ENCODE results near the gene JTB. TPM values are rescaled to one million over a fixed set of nuclear protein-coding genes. Genes with fewer than 3 reads are reported as not detected.
A peak's percentile ranks its signal among the peaks of the same experiment; 100 is the strongest.
"Not testable (repeated sequence)": the region's sequence is repeated elsewhere in the genome, so short reads cannot be mapped to it uniquely, and the experiment has no call there.

The JTB gene
- 100 to 1,000 TPM in 2 of 6 experiments, 10 to 100 TPM in 4; 55.8 to 169 (median 90.9) TPM for total RNA-seq
- long read RNA-seq, transcript JTB-201 (5 exons, 1,287 nt) = major isoform, 20 of 23 reads
- long read RNA-seq, partial matches to known transcripts = 2 of 23 reads
- long read RNA-seq, other reads (novel, unspliced or antisense) = 1 of 23 reads

DNA sequence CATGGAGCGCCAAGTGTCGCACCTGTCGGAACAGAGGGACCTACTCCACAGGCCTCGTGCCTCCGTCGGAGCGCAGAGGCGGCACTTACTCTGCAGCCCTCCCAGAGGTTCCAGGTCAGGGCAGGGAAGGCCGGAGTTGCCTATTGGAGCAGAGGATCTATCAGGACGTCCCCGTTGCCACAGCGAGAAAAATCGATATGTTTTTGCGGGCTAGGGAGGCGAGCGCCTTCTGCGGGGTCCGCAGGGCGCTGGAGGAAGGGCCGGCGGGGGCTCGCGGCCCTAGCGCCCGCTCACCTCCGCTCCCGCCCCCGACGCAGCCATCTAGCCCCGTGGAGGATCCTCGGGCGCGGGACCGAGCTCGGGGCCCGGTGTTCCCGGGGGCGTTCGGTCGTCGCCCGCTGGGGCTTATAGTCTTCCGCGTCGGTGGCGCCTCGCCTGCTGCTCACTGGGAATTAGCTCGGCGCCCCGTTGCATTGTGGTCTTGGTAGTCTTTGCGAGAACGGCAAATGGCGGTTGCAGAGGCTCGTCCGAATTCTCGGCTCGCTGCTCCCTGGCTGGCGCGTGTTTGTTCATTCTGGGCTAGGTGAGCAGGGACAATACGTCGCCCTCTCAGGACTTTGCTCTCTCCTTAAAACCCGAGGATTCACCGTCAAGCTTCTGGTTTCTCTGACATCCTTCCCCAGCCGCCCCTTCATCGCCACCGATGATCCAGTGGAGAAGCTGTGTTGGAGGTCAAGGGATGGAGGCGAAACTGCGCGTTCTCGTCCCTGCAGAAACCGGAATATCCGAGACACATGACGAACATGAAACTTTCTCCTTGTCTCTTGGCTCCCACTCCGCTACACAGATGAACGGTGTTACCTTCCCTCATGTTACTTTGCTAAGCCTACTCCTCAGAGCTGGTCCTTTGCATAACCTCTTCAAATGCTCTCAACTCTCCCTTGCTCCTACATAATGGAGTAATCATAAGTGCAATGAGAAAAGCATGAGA, at the start of gene JTB:
TSS of gene JTB (minus strand) at position 425 of the 991 bp plus-strand sequence. CDS start at position 3, 422 bp downstream.
- intact Hi-C loops (cut with DNase I) = no loop called here
- DNase-seq (peak; percentile 93 to 95 (median 94)), ATAC-seq (peak; percentile 89 to 95 (median 94))
- peak within 1 kb of the TSS; percentile 93 to 95 (median 94) for H3K27ac ChIP-seq
- H3K36me3 ChIP-seq = peaks cover 0 to 29% (median 13%) of the 10 kb centered on the region in 4 donors
- peak within 1 kb of the TSS; percentile 86 to 92 (median 90) for H3K4me3 ChIP-seq
- H3K4me1 ChIP-seq = peaks cover 0 to 23% (median 8%) of the 10 kb centered on the region in 4 donors
- no peaks in the 10 kb centered on the region for H3K9me3 ChIP-seq
- peak; percentile 90 for TF ChIP-seq POLR2A (IDR thresholded peaks at IDR 0.05)
- TF ChIP-seq, protein P1, sequence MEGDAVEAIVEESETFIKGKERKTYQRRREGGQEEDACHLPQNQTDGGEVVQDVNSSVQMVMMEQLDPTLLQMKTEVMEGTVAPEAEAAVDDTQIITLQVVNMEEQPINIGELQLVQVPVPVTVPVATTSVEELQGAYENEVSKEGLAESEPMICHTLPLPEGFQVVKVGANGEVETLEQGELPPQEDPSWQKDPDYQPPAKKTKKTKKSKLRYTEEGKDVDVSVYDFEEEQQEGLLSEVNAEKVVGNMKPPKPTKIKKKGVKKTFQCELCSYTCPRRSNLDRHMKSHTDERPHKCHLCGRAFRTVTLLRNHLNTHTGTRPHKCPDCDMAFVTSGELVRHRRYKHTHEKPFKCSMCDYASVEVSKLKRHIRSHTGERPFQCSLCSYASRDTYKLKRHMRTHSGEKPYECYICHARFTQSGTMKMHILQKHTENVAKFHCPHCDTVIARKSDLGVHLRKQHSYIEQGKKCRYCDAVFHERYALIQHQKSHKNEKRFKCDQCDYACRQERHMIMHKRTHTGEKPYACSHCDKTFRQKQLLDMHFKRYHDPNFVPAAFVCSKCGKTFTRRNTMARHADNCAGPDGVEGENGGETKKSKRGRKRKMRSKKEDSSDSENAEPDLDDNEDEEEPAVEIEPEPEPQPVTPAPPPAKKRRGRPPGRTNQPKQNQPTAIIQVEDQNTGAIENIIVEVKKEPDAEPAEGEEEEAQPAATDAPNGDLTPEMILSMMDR (IDR thresholded peaks at IDR 0.05) = peak in 1 of 4 donors; percentile 11
- under 1% methylated on average over 19 of the region's 75 CpGs for WGBS (ENCODE audit: insufficient coverage, low coverage, low lambda C conversion rate, missing lambda C conversion rate)
- no peaks in the 10 kb centered on the region for H3K27me3 ChIP-seq

DNA sequence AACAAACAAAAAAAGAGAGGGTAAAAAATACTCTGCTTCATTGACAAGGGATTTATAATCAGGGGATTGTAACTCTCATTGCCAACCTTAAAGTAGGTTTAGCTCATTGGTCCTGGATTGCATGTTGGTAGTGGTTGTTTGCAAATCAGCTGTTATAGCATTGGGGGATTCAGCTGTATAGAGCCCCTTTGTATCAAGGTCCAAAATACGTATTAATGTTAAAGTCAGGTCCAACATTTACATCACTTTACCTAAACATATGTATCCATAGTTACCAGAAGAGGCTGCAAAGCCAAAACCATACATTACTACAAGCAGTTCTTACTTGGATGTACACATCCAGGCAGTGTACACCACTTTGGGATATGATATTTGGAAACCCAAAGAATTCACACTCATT, 42.5 kb upstream of the JTB start:
- WGBS (ENCODE audit: insufficient coverage, low coverage, low lambda C conversion rate, missing lambda C conversion rate) = 100% methylated on average over 1 of the region's 1 CpG
- Histone ChIP-seq H3K9me3 (no peaks in the 10 kb centered on the region), H3K4me3 (no peak overlapping the region), H3K27ac (no peak overlapping the region), H3K36me3 (no peaks in the 10 kb centered on the region), H3K27me3 (no peaks in the 10 kb centered on the region), H3K4me1 (peaks cover 0 to 7% (median 0%) of the 10 kb centered on the region in 4 donors)
- DNase-seq (no peak), ATAC-seq (no peak)
- intact Hi-C loops (cut with DNase I) = no loop called here
- no peak for TF ChIP-seq POLR2A (IDR thresholded peaks at IDR 0.05)

DNA sequence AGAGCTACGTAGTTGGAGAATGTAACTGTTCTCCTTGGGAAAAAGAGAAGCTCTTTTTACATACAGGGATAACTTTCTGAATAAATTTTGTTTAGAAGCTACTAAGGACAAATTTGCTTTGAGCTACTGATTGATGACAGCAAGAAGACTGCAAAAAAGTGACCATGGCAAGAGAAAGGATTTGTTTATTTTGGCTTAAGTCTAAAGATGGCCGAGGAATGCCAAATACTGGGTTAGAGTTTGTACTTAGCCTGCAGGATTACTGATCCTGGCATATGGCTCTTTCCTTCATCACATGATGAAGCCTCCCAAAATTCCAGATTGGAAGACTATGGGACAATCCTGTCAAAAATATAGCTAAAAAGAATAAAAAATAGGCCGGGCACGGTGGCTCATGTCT, 41.8 kb upstream of the JTB start:
- Histone ChIP-seq H3K36me3 (no peaks in the 10 kb centered on the region), H3K4me3 (no peak overlapping the region), H3K4me1 (peaks cover 0 to 7% (median 0%) of the 10 kb centered on the region in 4 donors), H3K27ac (no peak overlapping the region), H3K9me3 (no peaks in the 10 kb centered on the region), H3K27me3 (no peaks in the 10 kb centered on the region)
- TF ChIP-seq, protein P1 (IDR thresholded peaks at IDR 0.05) = no peak
- TF ChIP-seq POLR2A (IDR thresholded peaks at IDR 0.05) = no peak
- intact Hi-C loops (cut with DNase I) = no loop called here
- ATAC-seq (peak; percentile 36 to 62 (median 48)), DNase-seq (no peak)
- WGBS (ENCODE audit: insufficient coverage, low coverage, low lambda C conversion rate, missing lambda C conversion rate) = 62% methylated on average over 4 of the region's 4 CpGs

DNA sequence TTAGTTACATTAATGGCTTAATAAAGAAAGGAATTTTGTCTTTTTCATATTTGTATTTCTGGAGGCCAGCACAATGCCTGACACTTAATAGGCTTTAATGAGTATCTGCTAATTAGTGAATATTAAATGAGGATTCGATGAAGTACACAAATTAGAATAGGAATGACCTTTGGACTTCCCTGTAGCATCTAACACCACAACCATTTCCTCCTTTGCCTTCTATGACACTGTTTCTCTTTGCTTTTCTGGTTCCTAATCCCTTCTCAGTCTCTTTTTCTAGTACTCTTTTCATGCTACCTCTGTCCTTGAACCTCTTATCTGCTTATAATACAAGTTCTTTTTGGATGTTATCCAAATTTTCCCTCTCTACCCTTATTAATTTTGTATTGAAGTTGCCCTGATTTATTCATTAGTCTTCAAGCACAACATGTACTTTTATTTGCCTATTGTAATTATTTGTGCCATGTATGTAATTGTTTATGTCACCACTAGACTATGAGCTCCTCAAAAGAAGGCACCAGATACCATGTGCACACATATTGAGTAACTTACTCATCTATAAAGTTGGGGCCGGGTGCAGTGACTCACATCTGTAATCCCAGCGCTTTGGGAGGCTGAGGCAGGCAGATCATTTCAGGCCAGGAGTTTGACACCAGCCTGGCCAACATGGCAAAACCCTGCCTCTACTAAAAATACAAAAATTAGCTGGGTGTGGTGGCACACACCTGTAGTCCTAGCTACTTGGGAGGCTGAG, 36.9 kb upstream of the JTB start:
- H3K4me1 ChIP-seq = peaks cover 0 to 7% (median 0%) of the 10 kb centered on the region in 4 donors
- no peaks in the 10 kb centered on the region for H3K36me3 ChIP-seq
- intact Hi-C loops (cut with DNase I) = no loop called here
- no peak overlapping the region for H3K27ac ChIP-seq
- H3K9me3 ChIP-seq = no peaks in the 10 kb centered on the region
- no peak overlapping the region for H3K4me3 ChIP-seq
- TF ChIP-seq, protein P1 (IDR thresholded peaks at IDR 0.05) = no peak
- TF ChIP-seq POLR2A (IDR thresholded peaks at IDR 0.05) = no peak
- no peak for ATAC-seq
- 59% methylated on average over 2 of the region's 3 CpGs for WGBS (ENCODE audit: insufficient coverage, low coverage, low lambda C conversion rate, missing lambda C conversion rate)
- no peaks in the 10 kb centered on the region for H3K27me3 ChIP-seq
- no peak for DNase-seq

DNA sequence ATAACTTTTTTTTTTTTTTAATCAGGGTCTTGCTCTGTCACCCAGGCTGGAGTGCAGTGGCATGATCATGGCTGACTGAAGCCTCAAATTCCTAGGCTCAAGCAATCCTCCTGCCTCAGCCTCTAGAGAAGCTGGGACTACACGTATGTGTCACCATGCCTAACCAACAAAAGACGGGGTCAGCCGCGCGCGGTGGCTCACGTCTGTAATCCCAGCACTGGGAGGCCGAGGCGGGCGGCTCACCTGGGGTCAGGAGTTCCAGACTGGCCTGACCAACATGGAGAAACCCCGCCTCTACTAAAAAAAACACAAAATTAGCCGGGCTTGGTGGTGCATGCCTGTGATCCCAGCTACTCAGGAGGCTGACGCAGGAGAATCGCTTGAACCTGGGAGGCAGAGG, 35.1 kb upstream of the JTB start:
- WGBS (ENCODE audit: insufficient coverage, low coverage, low lambda C conversion rate, missing lambda C conversion rate) = no CpG with 5 or more reads among the region's 14 CpGs
- H3K27ac ChIP-seq; DNase-seq; H3K4me3 ChIP-seq; H3K4me1 ChIP-seq; H3K36me3 ChIP-seq; ATAC-seq; H3K27me3 ChIP-seq; H3K9me3 ChIP-seq; intact Hi-C loops (cut with DNase I): not testable (repeated sequence)
